Activated B cell treated with CpG ODN at 0.5 μM for 24 hours (primary cell): ENCODE results near the gene DRAM1. TPM values are rescaled to one million over a fixed set of nuclear protein-coding genes. Genes with fewer than 3 reads are reported as not detected.

Experiments used
- ATAC-seq: fragments of 200-7000 bp; cut with Tn5 transposase; one replicate; pipeline ENCODE4 v1.10.0; 2021; ENCODE audit warnings: low read depth, mild to moderate bottlenecking, moderate library complexity
- CTCF ChIA-PET: fragments of 350-600 bp; sonication (Branson Sonifier 250); formaldehyde crosslinking; loops from one replicate; lab custom pipeline; 2021; ENCODE audit warnings: antibody characterized with exemption; lab: Charles Lee
- POLR2A ChIA-PET: fragments of 350-600 bp; sonication (Branson Sonifier 250); formaldehyde crosslinking; loops from one replicate; lab custom pipeline; 2021; ENCODE audit warnings: antibody characterized with exemption; lab: Charles Lee
- DNase-seq: peaks from one replicate; pipeline ENCODE4 v3.0.0; 2022
- H3K27ac Mint-ChIP-seq: one replicate; pipeline ENCODE4 v1.8.0; 2020; ENCODE audit warnings: mixed read lengths
- H3K27me3 Mint-ChIP-seq: one replicate; pipeline ENCODE4 v1.8.0; 2021; ENCODE audit warnings: mixed read lengths
- H3K36me3 Mint-ChIP-seq: one replicate; pipeline ENCODE4 v1.8.0; 2021; ENCODE audit warnings: low read depth, mixed read lengths
- H3K4me1 Mint-ChIP-seq: one replicate; pipeline ENCODE4 v1.8.0; 2021; ENCODE audit warnings: mixed read lengths
- H3K4me3 Mint-ChIP-seq: one replicate; pipeline ENCODE4 v1.8.0; 2020; ENCODE audit warnings: mild to moderate bottlenecking, mixed read lengths
- H3K9me3 Mint-ChIP-seq: one replicate; pipeline ENCODE4 v1.8.0; 2020; ENCODE audit warnings: mixed read lengths
- CTCF ChIP-seq: fragments of 200-600 bp; IDR thresholded peaks from one replicate; pipeline ENCODE4 v1.8.0; 2022; ENCODE audit warnings: antibody characterized with exemption, mild to moderate bottlenecking
- intact Hi-C: fragments of 100-400 bp; cut with micrococcal nuclease; formaldehyde crosslinking; loops from one replicate; pipeline ENCODE4 v1.15.1; 2024
- total RNA-seq: library from RNA; stranded (reverse); gene quantifications from 2 replicates; pipeline ENCODE4 v1.2.3, GENCODE V29; 2022

The DRAM1 gene
- total RNA-seq, 1 donor from 2014 or later: 11.5 TPM

GRCh38 chr12:101963697-101964096 is 86.3 kb downstream of the DRAM1 start:
- peaks cover 12% of the 10 kb centered on the region for H3K4me1 Mint-ChIP-seq
- TF ChIP-seq CTCF: no peak
- intact Hi-C loops: no loop called here
- ChIA-PET CTCF (no interaction called here), POLR2A (no interaction called here)
- H3K27me3 Mint-ChIP-seq: no peaks in the 10 kb centered on the region
- H3K9me3 Mint-ChIP-seq: peaks cover 8% of the 10 kb centered on the region
- ATAC-seq: no peak
- no peak overlapping the region for H3K4me3 Mint-ChIP-seq
- no peak overlapping the region for H3K27ac Mint-ChIP-seq
- DNase-seq: no peak
- H3K36me3 Mint-ChIP-seq: no peaks in the 10 kb centered on the region

- no peaks in the 10 kb centered on the region for H3K36me3 Mint-ChIP-seq
- no peaks in the 10 kb centered on the region for H3K27me3 Mint-ChIP-seq
- ATAC-seq (no peak), DNase-seq (no peak)
- H3K4me3 Mint-ChIP-seq: no peak overlapping the region
- POLR2A ChIA-PET: no interaction called here
- CTCF ChIA-PET: no interaction called here
- no peak overlapping the region for H3K27ac Mint-ChIP-seq
- intact Hi-C loops: no loop called here
- peaks cover 4% of the 10 kb centered on the region for H3K9me3 Mint-ChIP-seq
- H3K4me1 Mint-ChIP-seq: peaks cover 12% of the 10 kb centered on the region
- no peak for TF ChIP-seq CTCF
Observed at GRCh38 chr12:101966496-101966895, 89.1 kb downstream of the DRAM1 start.

- POLR2A ChIA-PET: interaction anchor here (1.0 kb wide), 1 partner anchor 16 kb away, joined by 4 read pairs; no protein-coding TSS in a partner anchor
- H3K9me3 Mint-ChIP-seq: peaks cover 6% of the 10 kb centered on the region
- no peak overlapping the region for H3K27ac Mint-ChIP-seq
- H3K4me3 Mint-ChIP-seq: no peak overlapping the region
- intact Hi-C loops: no loop called here
- H3K27me3 Mint-ChIP-seq: no peaks in the 10 kb centered on the region
- H3K4me1 Mint-ChIP-seq: peaks cover 12% of the 10 kb centered on the region
- CTCF ChIA-PET: interaction anchor here (1.2 kb wide), 1 partner anchor 27 kb away, joined by 8 read pairs; no protein-coding TSS in a partner anchor
- no peaks in the 10 kb centered on the region for H3K36me3 Mint-ChIP-seq
- ATAC-seq: no peak
- TF ChIP-seq CTCF: no peak
- DNase-seq: no peak
Observed at GRCh38 chr12:101967506-101967905, 90.1 kb downstream of the DRAM1 start.

GRCh38 chr12:101968770-101969169 is 91.4 kb downstream of the DRAM1 start:
- H3K9me3 Mint-ChIP-seq: peaks cover 6% of the 10 kb centered on the region
- no peak for DNase-seq
- no peak overlapping the region for H3K27ac Mint-ChIP-seq
- no peaks in the 10 kb centered on the region for H3K36me3 Mint-ChIP-seq
- ChIA-PET POLR2A (no interaction called here), CTCF (no interaction called here)
- intact Hi-C loops: no loop called here
- TF ChIP-seq CTCF: no peak
- no peaks in the 10 kb centered on the region for H3K27me3 Mint-ChIP-seq
- H3K4me1 Mint-ChIP-seq: peaks cover 12% of the 10 kb centered on the region
- H3K4me3 Mint-ChIP-seq: no peak overlapping the region
- ATAC-seq: no peak

Other genes starting within 250 kb of the DRAM1 start
- gene CHPT1, start 179.9 kb upstream of the DRAM1 start, total RNA-seq: 36.8 and 42.7 TPM in 2 replicates
- gene SYCP3, start 138.1 kb upstream of the DRAM1 start, total RNA-seq: 0.17 and 0.49 TPM in 2 replicates
- gene GNPTAB, start 46.6 kb upstream of the DRAM1 start, total RNA-seq: 41.8 and 42.8 TPM in 2 replicates
- 47.3 and 50.6 TPM in 2 replicates for gene WASHC3, start 184.4 kb downstream of the DRAM1 start, total RNA-seq
- gene NUP37, start 242.5 kb downstream of the DRAM1 start, total RNA-seq: 27.0 and 29.9 TPM in 2 replicates
- 4.6 and 5.0 TPM in 2 replicates for gene PARPBP, start 242.6 kb downstream of the DRAM1 start, total RNA-seq